B cell (primary cell): Measurements from ENCODE around the gene TNFSF12. TPM values are rescaled to one million over a fixed set of nuclear protein-coding genes. Genes with fewer than 3 reads are reported as not detected.

ENCODE experiments used
- ATAC-seq: fragments of 200-7000 bp; cut with Tn5 transposase; one replicate; pipeline ENCODE4 v1.10.0; 2021; ENCODE audit warnings: low read depth, mild to moderate bottlenecking, moderate number of reproducible peaks, moderate library complexity
- CTCF ChIA-PET: fragments of 350-600 bp; sonication (Branson Sonifier 250); formaldehyde crosslinking; loops from one replicate; lab custom pipeline; 2021; ENCODE audit warnings: antibody characterized with exemption, inconsistent platforms; lab: Charles Lee
- POLR2A ChIA-PET: fragments of 350-600 bp; sonication (Branson Sonifier 250); formaldehyde crosslinking; loops from one replicate; lab custom pipeline; 2021; ENCODE audit warnings: antibody characterized with exemption; lab: Charles Lee
- DNase-seq: peaks from one replicate; pipeline ENCODE4 v3.0.0; 2013
- H2AFZ ChIP-seq: 2 replicates; pipeline ENCODE4 v1.6.1; 2012; ENCODE audit warnings: mild to moderate bottlenecking, low read depth, low read length; ENCODE audit not compliant: insufficient read depth, poor library complexity, severe bottlenecking
- H3K27ac ChIP-seq, 2 donors: 1 replicate in 1 of 2; 2 replicates in 1 of 2; pipeline ENCODE4 v1.5.1; 2012 to 2013; ENCODE audit warnings: low read length in 2 of 2, mild to moderate bottlenecking in 2 of 2, moderate library complexity in 1 of 2
- H3K27me3 ChIP-seq, 4 experiments: fragments of 200-600 bp in 1 of 4; sonication (generic) in 1 of 4; replicated peaks in 1 of 4; 1 replicate in 2 of 4; 2 replicates in 2 of 4; pipeline versions ENCODE4 v1.6.1 to v1.7.0; 2013 to 2016; ENCODE audit warnings: low read length in 3 of 4, mild to moderate bottlenecking in 2 of 4, mixed read lengths in 1 of 4, moderate library complexity in 1 of 4; ENCODE audit not compliant: insufficient read depth in 4 of 4, control insufficient read depth in 3 of 4; ENCODE audit errors: control extremely low read depth in 1 of 4
- H3K36me3 ChIP-seq, 2 experiments: replicated peaks in 1 of 2; 1 replicate in 1 of 2; 2 replicates in 1 of 2; pipeline versions ENCODE4 v1.6.1 to v1.7.1; 2013; ENCODE audit warnings: low read length in 1 of 2; ENCODE audit not compliant: insufficient read depth in 2 of 2, control insufficient read depth in 1 of 2; ENCODE audit errors: control extremely low read depth in 1 of 2, extremely low read depth in 1 of 2
- H3K4me1 ChIP-seq, 2 donors: fragments of 200-600 bp in 1 of 2; sonication (generic) in 1 of 2; 1 replicate in 1 of 2; 2 replicates in 1 of 2; pipeline versions ENCODE4 v1.5.1 to v1.6.1; 2013 to 2017; ENCODE audit warnings: low read length in 2 of 2; ENCODE audit not compliant: control insufficient read depth in 2 of 2, insufficient read depth in 2 of 2
- H3K4me2 ChIP-seq: replicated peaks from 2 replicates; pipeline ENCODE3; 2012; ENCODE audit warnings: mild to moderate bottlenecking, low read depth, low read length; ENCODE audit not compliant: poor library complexity, severe bottlenecking
- H3K4me3 ChIP-seq, 5 experiments: fragments of 200-600 bp in 1 of 5; sonication (generic) in 1 of 5; 1 replicate in 3 of 5; 2 replicates in 2 of 5; pipeline versions ENCODE4 v1.5.1 to v1.7.0; 2011 to 2016; ENCODE audit warnings: low read length in 4 of 5, mild to moderate bottlenecking in 4 of 5, low read depth in 2 of 5, control low read depth in 1 of 5, moderate library complexity in 1 of 5; ENCODE audit not compliant: insufficient read depth in 1 of 5; ENCODE audit errors: control extremely low read depth in 1 of 5, extremely low read depth in 1 of 5
- H3K79me2 ChIP-seq: fragments of 200-600 bp; sonication (generic); one replicate; pipeline ENCODE4 v1.6.0; 2016; ENCODE audit warnings: low read length; ENCODE audit not compliant: control insufficient read depth, insufficient read depth
- H3K9ac ChIP-seq: fragments of 200-600 bp; sonication (generic); 2 replicates; pipeline ENCODE4 v1.6.1; 2017; ENCODE audit warnings: mild to moderate bottlenecking, low read length, moderate library complexity
- H3K9me3 ChIP-seq, 3 donors: one replicate each; pipeline versions ENCODE4 v1.6.1 to v1.7.1; 2013; ENCODE audit warnings: low read length in 2 of 3; ENCODE audit not compliant: control insufficient read depth in 2 of 3, insufficient read depth in 1 of 3; ENCODE audit errors: control extremely low read depth in 1 of 3
- H4K20me1 ChIP-seq: 2 replicates; pipeline ENCODE4 v1.6.0; 2012; ENCODE audit warnings: mild to moderate bottlenecking, low read length; ENCODE audit not compliant: insufficient read depth, control insufficient read depth, poor library complexity, severe bottlenecking
- H3K27ac Mint-ChIP-seq: one replicate; pipeline ENCODE4 v1.8.0; 2021; ENCODE audit warnings: mixed read lengths
- H3K27me3 Mint-ChIP-seq: one replicate; pipeline ENCODE4 v1.8.0; 2021; ENCODE audit warnings: mixed read lengths
- H3K4me1 Mint-ChIP-seq: one replicate; pipeline ENCODE4 v1.8.0; 2021; ENCODE audit warnings: mixed read lengths
- H3K4me3 Mint-ChIP-seq: one replicate; pipeline ENCODE4 v1.8.0; 2021; ENCODE audit warnings: mixed read lengths
- H3K9me3 Mint-ChIP-seq: one replicate; pipeline ENCODE4 v1.8.0; 2022; ENCODE audit warnings: mixed read lengths; ENCODE audit not compliant: insufficient read depth
- EZH2 ChIP-seq: IDR thresholded peaks from 2 replicates; pipeline ENCODE4 v1.6.1; 2012; ENCODE audit warnings: borderline replicate concordance, low read depth, mild to moderate bottlenecking, moderate library complexity, low read length; ENCODE audit not compliant: insufficient read depth, poor library complexity, severe bottlenecking
- whole genome bisulfite sequencing: methylation state at CpG from one replicate; pipeline ENCODE4 v1.1.5; 2013; ENCODE audit warnings: missing lambda C conversion rate; ENCODE audit not compliant: insufficient coverage; 5-methylcytosine and 5-hydroxymethylcytosine counted together
- intact Hi-C: fragments of 100-400 bp; cut with micrococcal nuclease; formaldehyde crosslinking; loops from one replicate; pipeline ENCODE4 v1.10.0; 2022
- polyA plus RNA-seq: library from polyadenylated mRNA; depleted of rRNA; stranded (reverse); fragments of >200 nt; gene quantifications from 2 replicates; pipeline ENCODE4 v1.2.3, GENCODE V29; 2012
- total RNA-seq, 2 donors: library from RNA; stranded (reverse); fragments of 120-200 nt in 1 of 2; gene quantifications; 1 replicate in 1 of 2; 2 replicates in 1 of 2; pipeline versions ENCODE4 v1.2.3 to v1.2.4, GENCODE V29; 2013 to 2022
- TF ChIP-seq, protein P1 (sequence below): fragments of 200-600 bp; IDR thresholded peaks from one replicate; pipeline ENCODE4 v1.8.0; 2022; ENCODE audit warnings: antibody characterized with exemption, mild to moderate bottlenecking

Gene TNFSF12
- total and polyA plus RNA-seq, 2 donors (not counting 1 experiment from before 2014, with no cell fraction given) = 40.6 to 53.4 TPM

DNA sequence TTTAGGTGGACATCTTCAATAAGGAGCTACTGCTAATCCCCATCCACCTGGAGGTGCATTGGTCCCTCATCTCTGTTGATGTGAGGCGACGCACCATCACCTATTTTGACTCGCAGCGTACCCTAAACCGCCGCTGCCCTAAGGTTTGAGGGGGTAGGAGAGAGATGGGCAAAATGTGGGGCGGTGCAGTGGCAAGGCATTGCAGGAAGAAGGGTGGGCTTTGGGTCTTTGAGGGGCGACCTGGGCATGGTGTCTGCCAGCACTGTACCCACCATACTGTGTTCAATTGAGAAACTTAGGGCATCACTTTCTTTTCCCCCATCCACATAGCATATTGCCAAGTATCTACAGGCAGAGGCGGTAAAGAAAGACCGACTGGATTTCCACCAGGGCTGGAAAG is 21.5 kb downstream of the TNFSF12 start:
- peaks cover 46% of the 10 kb centered on the region for H3K79me2 ChIP-seq
- H3K4me3 ChIP-seq = no peak overlapping the region
- intact Hi-C loops = loop anchor here (5.0 to 10.0 kb wide), 3 partner anchors 168 to 556 kb away; partner anchors contain the start of genes CYB5D1, NAA38, RNASEK and TMEM256
- no peaks in the 10 kb centered on the region for H3K27me3 Mint-ChIP-seq
- ChIA-PET POLR2A (interaction anchor here (0.6 kb wide), 1 partner anchor 622 kb away, joined by 3 read pairs; no protein-coding TSS in a partner anchor), CTCF (interaction anchor here (0.8 to 2.9 kb wide), 5 partner anchors 10 to 134 kb away, joined by 3 to 18 read pairs (median 3); partner anchors contain the start of gene WRAP53)
- WGBS = 100% methylated on average over 2 of the region's 10 CpGs
- DNase-seq (no peak), ATAC-seq (no peak)
- peak overlapping the region; percentile 71 for H3K27ac Mint-ChIP-seq
- H3K4me1 ChIP-seq = peaks cover 19 to 26% of the 10 kb centered on the region in 2 donors
- no peak overlapping the region for H2AFZ ChIP-seq
- no peaks in the 10 kb centered on the region for H3K9me3 Mint-ChIP-seq
- TF ChIP-seq, protein P1, sequence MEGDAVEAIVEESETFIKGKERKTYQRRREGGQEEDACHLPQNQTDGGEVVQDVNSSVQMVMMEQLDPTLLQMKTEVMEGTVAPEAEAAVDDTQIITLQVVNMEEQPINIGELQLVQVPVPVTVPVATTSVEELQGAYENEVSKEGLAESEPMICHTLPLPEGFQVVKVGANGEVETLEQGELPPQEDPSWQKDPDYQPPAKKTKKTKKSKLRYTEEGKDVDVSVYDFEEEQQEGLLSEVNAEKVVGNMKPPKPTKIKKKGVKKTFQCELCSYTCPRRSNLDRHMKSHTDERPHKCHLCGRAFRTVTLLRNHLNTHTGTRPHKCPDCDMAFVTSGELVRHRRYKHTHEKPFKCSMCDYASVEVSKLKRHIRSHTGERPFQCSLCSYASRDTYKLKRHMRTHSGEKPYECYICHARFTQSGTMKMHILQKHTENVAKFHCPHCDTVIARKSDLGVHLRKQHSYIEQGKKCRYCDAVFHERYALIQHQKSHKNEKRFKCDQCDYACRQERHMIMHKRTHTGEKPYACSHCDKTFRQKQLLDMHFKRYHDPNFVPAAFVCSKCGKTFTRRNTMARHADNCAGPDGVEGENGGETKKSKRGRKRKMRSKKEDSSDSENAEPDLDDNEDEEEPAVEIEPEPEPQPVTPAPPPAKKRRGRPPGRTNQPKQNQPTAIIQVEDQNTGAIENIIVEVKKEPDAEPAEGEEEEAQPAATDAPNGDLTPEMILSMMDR = no peak
- no peak for TF ChIP-seq EZH2
- no peaks in the 10 kb centered on the region for H3K27me3 ChIP-seq
- peaks cover 27% of the 10 kb centered on the region for H4K20me1 ChIP-seq
- H3K4me1 Mint-ChIP-seq = peaks cover 34% of the 10 kb centered on the region
- H3K4me3 Mint-ChIP-seq = peak overlapping the region; percentile 18
- peaks cover 11 to 55% of the 10 kb centered on the region in 2 experiments for H3K36me3 ChIP-seq
- H3K9ac ChIP-seq = no peak overlapping the region
- H3K27ac ChIP-seq = no peak overlapping the region
- H3K9me3 ChIP-seq = no peaks in the 10 kb centered on the region
- no peak overlapping the region for H3K4me2 ChIP-seq

DNA sequence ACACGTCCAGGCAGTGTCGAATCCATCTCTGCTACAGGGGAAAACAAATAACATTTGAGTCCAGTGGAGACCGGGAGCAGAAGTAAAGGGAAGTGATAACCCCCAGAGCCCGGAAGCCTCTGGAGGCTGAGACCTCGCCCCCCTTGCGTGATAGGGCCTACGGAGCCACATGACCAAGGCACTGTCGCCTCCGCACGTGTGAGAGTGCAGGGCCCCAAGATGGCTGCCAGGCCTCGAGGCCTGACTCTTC is 23.4 kb downstream of the TNFSF12 start:
- H3K27me3 Mint-ChIP-seq = no peaks in the 10 kb centered on the region
- peak overlapping the region; percentile 99 for H3K27ac Mint-ChIP-seq
- CTCF ChIA-PET = interaction anchor here (1.1 to 1.6 kb wide), 3 partner anchors 12 to 57 kb away, joined by 3 to 13 read pairs (median 5); partner anchors contain the start of gene FXR2
- H4K20me1 ChIP-seq = peaks cover 45% of the 10 kb centered on the region
- POLR2A ChIA-PET = interaction anchor here (1.0 to 1.5 kb wide), 3 partner anchors 20 to 87 kb away, joined by 3 to 8 read pairs (median 5); no protein-coding TSS in a partner anchor
- H3K4me1 ChIP-seq = peaks cover 22 to 28% of the 10 kb centered on the region in 2 donors
- intact Hi-C loops = loop anchor here (1.0 to 10.0 kb wide), 13 partner anchors 11 to 557 kb away; partner anchors contain the start of genes CYB5D1, EIF5A, ELP5 and MPDU1
- H3K36me3 ChIP-seq = peaks cover 20 to 61% of the 10 kb centered on the region in 2 experiments
- H3K4me3 Mint-ChIP-seq = peak overlapping the region; percentile 94
- H2AFZ ChIP-seq = peak overlapping the region; percentile 69
- no peaks in the 10 kb centered on the region for H3K9me3 ChIP-seq
- TF ChIP-seq, protein P1 = no peak
- TF ChIP-seq EZH2 = no peak
- ATAC-seq (no peak), DNase-seq (no peak)
- peak overlapping the region; percentile 63 to 87 (median 77) for H3K4me3 ChIP-seq
- H3K9ac ChIP-seq = peak overlapping the region; percentile 84
- 0% methylated on average over 9 of the region's 11 CpGs for WGBS
- no peaks in the 10 kb centered on the region for H3K9me3 Mint-ChIP-seq
- no peaks in the 10 kb centered on the region for H3K27me3 ChIP-seq
- peaks cover 47% of the 10 kb centered on the region for H3K4me1 Mint-ChIP-seq
- H3K79me2 ChIP-seq = peaks cover 40% of the 10 kb centered on the region
- peak overlapping the region; percentile 91 for H3K4me2 ChIP-seq
- peak overlapping the region; percentile 88 to 94 for H3K27ac ChIP-seq
